DND-41 (cell line): Measurements from ENCODE around the gene WFDC5.

ENCODE experiments used
- EZH2 ChIP-seq: IDR thresholded peaks from 3 replicates; pipeline ENCODE4 v1.6.1; 2012; ENCODE audit warnings: borderline replicate concordance, low read depth, mild to moderate bottlenecking, moderate library complexity, low read length, inconsistent platforms; ENCODE audit not compliant: severe bottlenecking
- TF ChIP-seq, protein P1 (sequence below): IDR thresholded peaks from 2 replicates; pipeline ENCODE4 v1.5.1; 2012; ENCODE audit warnings: borderline replicate concordance, low read length, moderate library complexity, mild to moderate bottlenecking; ENCODE audit not compliant: poor library complexity, severe bottlenecking; ENCODE audit errors: extremely low read depth

DNA sequence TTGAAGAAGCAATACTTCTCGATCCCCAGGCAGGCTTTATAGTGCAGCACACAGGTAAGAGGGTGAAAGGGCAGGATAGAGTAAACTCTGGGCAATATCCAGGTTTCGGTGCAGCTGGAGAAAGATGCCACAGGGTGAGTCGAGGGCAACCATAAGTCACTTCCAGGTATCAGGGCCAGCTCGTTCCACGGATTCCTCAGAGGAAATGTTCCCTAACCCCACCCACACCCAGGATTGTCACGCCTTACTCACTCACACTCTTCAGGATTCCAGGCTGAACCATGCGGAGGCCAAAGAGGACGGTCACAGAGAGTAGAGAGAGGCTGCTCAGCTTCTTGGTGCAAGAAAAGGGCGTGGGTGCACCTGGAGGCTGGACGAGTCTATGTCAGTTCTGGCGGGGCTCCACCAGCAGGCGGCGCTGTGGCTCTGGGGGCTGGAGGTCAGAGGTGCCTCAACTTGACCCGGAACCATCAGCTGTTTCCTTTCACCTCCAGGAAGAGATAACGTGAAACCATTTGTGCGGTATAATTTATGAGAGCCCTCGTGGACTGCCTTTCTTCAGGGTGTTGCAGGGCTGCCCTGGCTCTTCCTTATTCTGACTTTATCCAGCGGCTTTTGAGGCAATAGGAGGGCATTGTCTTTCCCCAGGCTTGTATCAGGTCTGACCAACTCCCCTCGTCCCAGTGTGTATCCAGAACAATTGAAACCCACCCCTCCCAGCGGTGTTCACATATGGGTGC lies 23.8 kb upstream of the WFDC5 start:
- TF ChIP-seq, protein P1, sequence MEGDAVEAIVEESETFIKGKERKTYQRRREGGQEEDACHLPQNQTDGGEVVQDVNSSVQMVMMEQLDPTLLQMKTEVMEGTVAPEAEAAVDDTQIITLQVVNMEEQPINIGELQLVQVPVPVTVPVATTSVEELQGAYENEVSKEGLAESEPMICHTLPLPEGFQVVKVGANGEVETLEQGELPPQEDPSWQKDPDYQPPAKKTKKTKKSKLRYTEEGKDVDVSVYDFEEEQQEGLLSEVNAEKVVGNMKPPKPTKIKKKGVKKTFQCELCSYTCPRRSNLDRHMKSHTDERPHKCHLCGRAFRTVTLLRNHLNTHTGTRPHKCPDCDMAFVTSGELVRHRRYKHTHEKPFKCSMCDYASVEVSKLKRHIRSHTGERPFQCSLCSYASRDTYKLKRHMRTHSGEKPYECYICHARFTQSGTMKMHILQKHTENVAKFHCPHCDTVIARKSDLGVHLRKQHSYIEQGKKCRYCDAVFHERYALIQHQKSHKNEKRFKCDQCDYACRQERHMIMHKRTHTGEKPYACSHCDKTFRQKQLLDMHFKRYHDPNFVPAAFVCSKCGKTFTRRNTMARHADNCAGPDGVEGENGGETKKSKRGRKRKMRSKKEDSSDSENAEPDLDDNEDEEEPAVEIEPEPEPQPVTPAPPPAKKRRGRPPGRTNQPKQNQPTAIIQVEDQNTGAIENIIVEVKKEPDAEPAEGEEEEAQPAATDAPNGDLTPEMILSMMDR: peak; percentile 87
- no peak for TF ChIP-seq EZH2
